Dendritic cell treated with granulocyte-macrophage colony-stimulating factor and Interleukin-4, amounts not matched to agents 40 ng/mL and 50 ng/mL, for 4 days (primary cell): Measurements from ENCODE around the gene MCEE.
"Not testable (repeated sequence)": the region's sequence is repeated elsewhere in the genome, so short reads cannot be mapped to it uniquely, and the experiment has no call there.

Experiments used
- H3K27ac Mint-ChIP-seq: one replicate; pipeline ENCODE4 v1.8.0; 2022; ENCODE audit warnings: mild to moderate bottlenecking, mixed read lengths
- H3K27me3 Mint-ChIP-seq: one replicate; pipeline ENCODE4 v1.8.0; 2022; ENCODE audit warnings: mild to moderate bottlenecking, mixed read lengths
- H3K36me3 Mint-ChIP-seq: one replicate; pipeline ENCODE4 v1.8.0; 2022; ENCODE audit warnings: low read depth, mixed read lengths
- H3K4me1 Mint-ChIP-seq: one replicate; pipeline ENCODE4 v1.8.0; 2022; ENCODE audit warnings: low read depth, mixed read lengths
- H3K4me3 Mint-ChIP-seq: one replicate; pipeline ENCODE4 v1.8.0; 2022; ENCODE audit warnings: mild to moderate bottlenecking, moderate library complexity, mixed read lengths
- H3K9me3 Mint-ChIP-seq: one replicate; pipeline ENCODE4 v1.8.0; 2022; ENCODE audit warnings: mixed read lengths
- intact Hi-C: fragments of 100-400 bp; cut with micrococcal nuclease; formaldehyde crosslinking; loops from one replicate; pipeline ENCODE4 v1.15.0; 2022

The MCEE gene

GRCh38 chr2:71083297-71083696, 46.7 kb downstream of the MCEE start:
- intact Hi-C loops, result loop anchor here (2.0 kb wide), 1 partner anchor 14 kb away; the partner anchor contains the start of gene NAGK
- H3K27me3 Mint-ChIP-seq, H3K9me3 Mint-ChIP-seq, H3K4me3 Mint-ChIP-seq: not testable (repeated sequence)
- Mint-ChIP-seq H3K4me1 (peaks cover 42% of the 10 kb centered on the region), H3K27ac (peak overlapping the region; percentile 74), H3K36me3 (peaks cover 21% of the 10 kb centered on the region)

GRCh38 chr2:71082402-71083252, 47.4 kb downstream of the MCEE start:
- H3K9me3 Mint-ChIP-seq, result no peaks in the 10 kb centered on the region
- intact Hi-C loops, result loop anchor here (2.0 kb wide), 1 partner anchor 14 kb away; the partner anchor contains the start of gene NAGK
- H3K4me1 Mint-ChIP-seq, result peaks cover 47% of the 10 kb centered on the region
- H3K36me3 Mint-ChIP-seq, result peaks cover 28% of the 10 kb centered on the region
- no peak overlapping the region for H3K4me3 Mint-ChIP-seq
- no peaks in the 10 kb centered on the region for H3K27me3 Mint-ChIP-seq
- H3K27ac Mint-ChIP-seq, result peak overlapping the region; percentile 74

DNA sequence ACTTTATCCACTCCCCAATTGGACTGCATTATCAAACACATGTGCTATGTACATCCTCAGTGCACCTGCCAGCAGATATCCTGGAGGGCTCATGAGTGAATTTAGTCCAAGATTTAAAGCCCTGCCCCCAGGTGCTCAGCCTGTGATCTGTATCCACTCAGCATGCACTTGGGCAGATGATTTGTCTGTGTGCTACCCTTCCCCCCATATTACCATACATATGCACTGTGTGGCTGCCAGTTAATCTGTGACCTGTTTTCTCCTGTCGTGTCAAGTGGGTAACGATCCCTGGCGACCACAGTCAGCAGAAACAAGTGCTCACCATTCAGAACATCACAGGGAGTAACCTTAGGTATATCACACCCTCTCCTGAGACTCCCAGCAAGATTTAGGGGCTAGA, 51.4 kb downstream of the MCEE start:
- peaks cover 71% of the 10 kb centered on the region for H3K4me1 Mint-ChIP-seq
- no peaks in the 10 kb centered on the region for H3K27me3 Mint-ChIP-seq
- no peak overlapping the region for H3K4me3 Mint-ChIP-seq
- peaks cover 68% of the 10 kb centered on the region for H3K36me3 Mint-ChIP-seq
- intact Hi-C loops, result no loop called here
- no peaks in the 10 kb centered on the region for H3K9me3 Mint-ChIP-seq
- H3K27ac Mint-ChIP-seq, result peak overlapping the region; percentile 4

- intact Hi-C loops, result loop anchor here (5.0 kb wide), 2 partner anchors 53 to 88 kb away; no protein-coding TSS in a partner anchor
- H3K4me3 Mint-ChIP-seq, result no peak overlapping the region
- peaks cover 98% of the 10 kb centered on the region for H3K36me3 Mint-ChIP-seq
- peak overlapping the region; percentile 96 for H3K27ac Mint-ChIP-seq
- H3K4me1 Mint-ChIP-seq, result peaks cover 88% of the 10 kb centered on the region
- H3K9me3 Mint-ChIP-seq, result no peaks in the 10 kb centered on the region
- no peaks in the 10 kb centered on the region for H3K27me3 Mint-ChIP-seq
These were observed 55.1 kb downstream of the MCEE start for GRCh38 chr2:71074893-71075395.

DNA sequence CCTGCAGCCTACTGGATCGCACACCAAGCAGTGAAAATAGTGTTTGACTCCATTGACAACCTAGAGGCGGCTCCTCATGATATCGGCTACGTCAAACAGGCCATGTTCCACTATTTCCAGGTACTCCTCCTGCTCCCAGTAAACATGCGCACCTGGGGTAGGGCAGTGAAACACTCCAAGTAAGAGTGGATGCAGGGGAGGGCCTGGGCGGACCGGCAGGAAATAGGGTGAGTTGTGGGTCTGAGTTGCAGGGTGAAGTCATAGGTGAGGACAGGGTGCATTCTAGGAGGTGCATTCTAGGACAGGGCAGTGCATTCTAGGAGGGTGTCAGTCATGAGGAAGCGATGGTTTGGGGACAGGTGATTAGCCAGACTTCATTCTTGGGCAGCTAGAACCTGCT, 56.6 kb downstream of the MCEE start:
- Mint-ChIP-seq H3K27ac (peak overlapping the region; percentile 96), H3K4me1 (peaks cover 84% of the 10 kb centered on the region), H3K9me3 (no peaks in the 10 kb centered on the region), H3K36me3 (peaks cover 100% of the 10 kb centered on the region), H3K4me3 (peak overlapping the region; percentile 47), H3K27me3 (no peaks in the 10 kb centered on the region)
- intact Hi-C loops, result loop anchor here (5.0 kb wide), 2 partner anchors 51 to 86 kb away; no protein-coding TSS in a partner anchor

- no peaks in the 10 kb centered on the region for H3K27me3 Mint-ChIP-seq
- peak overlapping the region; percentile 85 for H3K4me3 Mint-ChIP-seq
- no peaks in the 10 kb centered on the region for H3K9me3 Mint-ChIP-seq
- H3K36me3 Mint-ChIP-seq, result peaks cover 98% of the 10 kb centered on the region
- intact Hi-C loops, result loop anchor here (1.0 to 5.0 kb wide), 3 partner anchors 8 to 85 kb away; no protein-coding TSS in a partner anchor
- peak overlapping the region; percentile 96 for H3K27ac Mint-ChIP-seq
- H3K4me1 Mint-ChIP-seq, result peaks cover 82% of the 10 kb centered on the region
These were observed 57.5 kb downstream of the MCEE start for GRCh38 chr2:71072492-71072891.

GRCh38 chr2:71071681-71072398, 58.2 kb downstream of the MCEE start:
- Mint-ChIP-seq H3K9me3 (no peaks in the 10 kb centered on the region), H3K27ac (peak overlapping the region; percentile 96), H3K27me3 (no peaks in the 10 kb centered on the region), H3K36me3 (peaks cover 91% of the 10 kb centered on the region), H3K4me3 (peak overlapping the region; percentile 85), H3K4me1 (peaks cover 82% of the 10 kb centered on the region)
- intact Hi-C loops, result loop anchor here (1.0 to 5.0 kb wide), 4 partner anchors 8 to 85 kb away; no protein-coding TSS in a partner anchor

DNA sequence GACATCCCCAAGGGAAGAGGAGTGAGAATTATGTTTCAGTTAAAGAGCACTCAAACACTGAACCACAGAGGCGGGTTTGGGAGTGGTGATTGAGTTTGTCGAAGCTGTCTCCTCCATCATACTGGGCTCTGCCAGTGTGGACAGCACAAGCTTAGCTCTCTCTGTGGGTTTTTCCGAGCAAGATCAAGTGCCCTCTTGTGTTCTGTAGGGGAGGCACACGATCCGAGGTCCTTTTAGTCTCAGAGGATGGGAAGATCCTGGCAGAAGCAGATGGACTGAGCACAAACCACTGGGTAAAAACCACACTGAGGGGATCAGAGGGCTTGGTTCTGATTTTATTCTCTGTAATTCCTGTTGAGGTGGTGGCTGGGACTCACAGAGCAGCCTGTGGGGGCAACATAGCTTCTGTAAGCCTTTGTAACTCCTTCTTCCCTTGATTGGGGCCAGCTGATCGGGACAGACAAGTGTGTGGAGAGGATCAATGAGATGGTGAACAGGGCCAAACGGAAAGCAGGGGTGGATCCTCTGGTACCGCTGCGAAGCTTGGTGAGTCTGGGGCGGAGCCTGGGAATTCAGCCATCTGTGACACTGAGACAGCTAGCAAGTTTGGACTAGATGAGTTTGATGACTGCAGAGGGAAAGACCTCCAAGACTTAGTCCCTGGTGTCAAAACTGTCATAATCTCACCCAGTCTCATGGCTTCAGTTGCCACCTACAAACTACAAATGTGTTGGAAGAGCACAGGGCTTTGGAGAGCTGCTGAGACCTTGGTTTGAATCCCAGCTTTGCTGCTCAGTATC, 59.5 kb downstream of the MCEE start:
- Mint-ChIP-seq H3K9me3 (no peaks in the 10 kb centered on the region), H3K27me3 (no peaks in the 10 kb centered on the region), H3K4me3 (peak overlapping the region; percentile 85), H3K27ac (peak overlapping the region; percentile 96), H3K4me1 (peaks cover 74% of the 10 kb centered on the region), H3K36me3 (peaks cover 78% of the 10 kb centered on the region)
- intact Hi-C loops, result loop anchor here (1.0 to 5.0 kb wide), 3 partner anchors 48 to 83 kb away; no protein-coding TSS in a partner anchor

DNA sequence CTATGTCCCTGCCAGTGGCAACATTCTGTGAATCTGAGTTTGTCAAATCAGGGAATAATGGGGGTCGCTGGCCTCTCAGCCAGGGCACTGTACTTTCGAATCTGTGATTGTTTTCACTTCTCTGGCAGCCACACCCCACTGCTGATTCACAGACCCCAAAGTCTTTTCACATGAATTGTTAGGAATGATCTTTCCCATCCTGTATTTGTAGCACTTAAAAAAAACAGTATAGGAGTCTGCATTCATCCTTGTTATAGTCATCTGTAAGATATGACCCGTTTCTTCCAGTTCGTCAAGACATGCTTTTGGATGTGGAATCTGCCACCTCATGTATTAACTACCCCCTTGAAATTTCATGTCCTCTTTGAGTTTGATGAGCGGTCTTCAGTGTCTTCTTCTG, 60.7 kb downstream of the MCEE start:
- intact Hi-C loops, result loop anchor here (2.0 kb wide), 1 partner anchor 13 kb away; no protein-coding TSS in a partner anchor
- Mint-ChIP-seq H3K27ac (peak overlapping the region; percentile 96), H3K36me3 (peaks cover 66% of the 10 kb centered on the region), H3K4me1 (peaks cover 77% of the 10 kb centered on the region), H3K27me3 (no peaks in the 10 kb centered on the region), H3K4me3 (peak overlapping the region; percentile 85), H3K9me3 (no peaks in the 10 kb centered on the region)

- intact Hi-C loops, result loop anchor here (2.0 kb wide), 1 partner anchor 14 kb away; no protein-coding TSS in a partner anchor
- Mint-ChIP-seq H3K4me1 (peaks cover 77% of the 10 kb centered on the region), H3K36me3 (peaks cover 57% of the 10 kb centered on the region), H3K9me3 (no peaks in the 10 kb centered on the region), H3K4me3 (peak within 1 kb of the TSS; percentile 85), H3K27me3 (no peaks in the 10 kb centered on the region), H3K27ac (peak within 1 kb of the TSS; percentile 96)
These were observed 61.6 kb downstream of the MCEE start, which contains the start of gene NAGK for GRCh38 chr2:71068218-71069035. TSS of gene NAGK (plus strand) at chr2:71068648. CDS start at chr2:71068684, 36 bp downstream.

GRCh38 chr2:71067567-71068217, 62.3 kb downstream of the MCEE start:
- intact Hi-C loops, result loop anchor here (2.0 kb wide), 1 partner anchor 15 kb away; no protein-coding TSS in a partner anchor

GRCh38 chr2:71066856-71067255, 63.2 kb downstream of the MCEE start:
- Mint-ChIP-seq H3K27ac (peak overlapping the region; percentile 96), H3K36me3 (peaks cover 41% of the 10 kb centered on the region), H3K9me3 (no peaks in the 10 kb centered on the region), H3K27me3 (no peaks in the 10 kb centered on the region), H3K4me1 (peaks cover 75% of the 10 kb centered on the region), H3K4me3 (no peak overlapping the region)
- intact Hi-C loops, result no loop called here

More at GRCh38 chr2:71067567-71068217, 62.3 kb downstream of the MCEE start:
- no peaks in the 10 kb centered on the region for H3K9me3 Mint-ChIP-seq
- H3K4me1 Mint-ChIP-seq, result peaks cover 77% of the 10 kb centered on the region
- peaks cover 50% of the 10 kb centered on the region for H3K36me3 Mint-ChIP-seq
- peak overlapping the region; percentile 85 for H3K4me3 Mint-ChIP-seq
- H3K27ac Mint-ChIP-seq, result peak overlapping the region; percentile 96
- no peaks in the 10 kb centered on the region for H3K27me3 Mint-ChIP-seq
